ENCODE results near the gene ALKBH4.
"Not testable (repeated sequence)": the region's sequence is repeated elsewhere in the genome, so short reads cannot be mapped to it uniquely, and the experiment has no call there.

The ALKBH4 gene

GRCh38 chr7:102455596-102455995 lies 9.1 kb downstream of the ALKBH4 start:
- no peak for DNase-seq (ENCODE audit: low read depth)

DNA sequence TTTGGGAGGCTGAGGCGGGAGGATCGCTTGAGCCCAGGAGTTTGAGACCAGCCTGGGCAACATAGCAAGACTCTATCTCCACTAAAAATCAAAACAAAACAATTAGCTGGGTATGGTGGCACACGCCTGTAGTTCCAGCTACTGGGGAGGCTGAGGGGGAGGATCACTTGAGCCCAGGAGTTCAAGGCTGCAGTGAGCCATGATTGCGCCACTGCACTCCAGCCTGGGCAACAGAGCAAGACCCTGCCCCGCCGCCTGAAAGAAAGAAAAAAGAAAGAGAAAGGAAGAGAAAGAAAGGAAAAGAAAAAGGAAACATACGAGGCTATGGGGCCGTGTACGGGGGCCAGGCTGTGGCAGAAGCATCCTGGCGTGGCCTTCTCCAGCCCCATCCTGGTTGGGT lies 9.7 kb downstream of the ALKBH4 start:
- DNase-seq (ENCODE audit: low read depth): not testable (repeated sequence)

DNA sequence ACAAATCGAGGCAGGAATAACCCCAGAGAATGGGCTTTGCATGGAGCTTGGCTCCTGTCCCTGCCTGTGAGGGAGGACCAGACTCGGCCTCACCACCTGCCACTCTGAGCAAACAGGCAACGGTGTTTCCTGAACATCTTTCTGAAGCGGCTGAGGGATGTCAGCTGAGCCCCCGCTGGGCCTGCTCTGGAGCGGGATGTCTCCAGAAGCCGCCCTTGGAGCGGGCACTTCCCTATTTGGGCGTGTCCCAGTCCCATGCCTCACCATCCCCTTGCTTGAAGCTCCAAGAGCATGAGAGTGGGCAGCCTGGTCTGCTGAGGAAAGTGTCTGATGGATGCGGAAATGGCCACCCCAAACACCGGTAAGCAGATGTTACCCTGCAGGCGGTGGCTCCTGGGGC lies 10.2 kb downstream of the ALKBH4 start:
- DNase-seq (ENCODE audit: low read depth): no peak

DNA sequence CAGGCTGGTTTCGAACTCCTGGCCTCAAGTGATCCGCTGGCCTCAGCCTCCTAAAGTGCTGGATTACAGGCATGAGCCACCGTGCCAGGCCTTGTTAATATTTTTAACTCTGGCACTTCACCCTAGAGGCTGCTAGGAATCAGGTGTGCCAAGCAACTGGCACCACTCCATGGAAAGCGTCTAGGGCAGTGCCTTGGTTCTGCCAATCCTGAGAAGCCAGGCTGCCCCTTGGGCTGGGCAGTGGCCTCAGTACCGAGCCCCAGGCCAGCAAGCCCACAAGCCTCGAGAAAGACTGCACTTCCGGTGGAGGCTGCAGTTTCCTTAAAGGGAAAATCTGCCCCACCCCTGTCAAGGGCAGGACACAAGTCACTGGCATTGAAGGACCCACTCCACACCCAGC lies 11.3 kb downstream of the ALKBH4 start:
- no peak for DNase-seq (ENCODE audit: low read depth)

- DNase-seq (ENCODE audit: low read depth): no peak
Measured at GRCh38 chr7:102452451-102452850, 12.2 kb downstream of the ALKBH4 start.

GRCh38 chr7:102451371-102452054 lies 13.2 kb downstream of the ALKBH4 start:
- DNase-seq (ENCODE audit: low read depth): peak; percentile 61

DNA sequence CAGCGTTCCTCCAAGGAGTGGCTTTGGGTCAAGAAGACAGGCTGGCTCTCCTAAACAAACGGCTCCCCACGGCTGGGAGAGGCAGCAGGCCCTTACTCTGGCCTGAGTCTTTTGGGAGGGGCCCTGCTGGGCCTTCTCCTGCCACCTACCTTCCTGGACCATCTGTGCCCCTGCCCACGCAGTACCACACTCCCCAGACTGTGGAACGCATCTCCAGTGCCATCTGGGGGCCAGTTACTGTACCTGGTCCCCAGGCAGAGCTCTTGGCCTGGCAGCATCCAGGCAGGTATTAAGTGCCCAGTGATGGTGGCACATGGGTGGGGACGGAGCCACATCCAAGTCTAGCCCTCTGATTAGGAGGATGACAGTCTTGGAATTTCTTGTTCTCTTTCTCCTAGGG lies 14.4 kb downstream of the ALKBH4 start:
- peak; percentile 26 for DNase-seq (ENCODE audit: low read depth)

DNA sequence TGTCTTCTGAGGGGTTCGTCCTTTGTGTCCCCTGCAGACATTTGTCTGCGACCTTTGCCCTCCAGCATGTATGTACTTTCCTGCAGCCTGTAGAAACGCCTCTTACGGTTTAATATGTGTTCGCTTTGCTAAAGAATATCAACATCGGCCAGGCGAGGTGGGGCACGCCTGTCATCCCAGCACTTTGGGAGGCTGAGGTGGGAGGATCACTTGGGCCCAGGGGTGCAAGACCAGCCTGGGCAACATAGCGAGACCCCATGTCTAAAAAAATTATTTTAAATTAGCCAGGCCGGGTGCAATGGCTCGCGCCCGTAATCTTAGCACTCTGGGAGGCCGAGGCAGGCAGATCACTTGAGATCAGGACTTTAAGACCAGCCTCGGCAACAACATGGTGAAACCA lies 15.5 kb downstream of the ALKBH4 start:
- no peak for DNase-seq (ENCODE audit: low read depth)

- DNase-seq (ENCODE audit: low read depth): no peak
Measured at GRCh38 chr7:102447311-102447710, 17.4 kb downstream of the ALKBH4 start.

DNA sequence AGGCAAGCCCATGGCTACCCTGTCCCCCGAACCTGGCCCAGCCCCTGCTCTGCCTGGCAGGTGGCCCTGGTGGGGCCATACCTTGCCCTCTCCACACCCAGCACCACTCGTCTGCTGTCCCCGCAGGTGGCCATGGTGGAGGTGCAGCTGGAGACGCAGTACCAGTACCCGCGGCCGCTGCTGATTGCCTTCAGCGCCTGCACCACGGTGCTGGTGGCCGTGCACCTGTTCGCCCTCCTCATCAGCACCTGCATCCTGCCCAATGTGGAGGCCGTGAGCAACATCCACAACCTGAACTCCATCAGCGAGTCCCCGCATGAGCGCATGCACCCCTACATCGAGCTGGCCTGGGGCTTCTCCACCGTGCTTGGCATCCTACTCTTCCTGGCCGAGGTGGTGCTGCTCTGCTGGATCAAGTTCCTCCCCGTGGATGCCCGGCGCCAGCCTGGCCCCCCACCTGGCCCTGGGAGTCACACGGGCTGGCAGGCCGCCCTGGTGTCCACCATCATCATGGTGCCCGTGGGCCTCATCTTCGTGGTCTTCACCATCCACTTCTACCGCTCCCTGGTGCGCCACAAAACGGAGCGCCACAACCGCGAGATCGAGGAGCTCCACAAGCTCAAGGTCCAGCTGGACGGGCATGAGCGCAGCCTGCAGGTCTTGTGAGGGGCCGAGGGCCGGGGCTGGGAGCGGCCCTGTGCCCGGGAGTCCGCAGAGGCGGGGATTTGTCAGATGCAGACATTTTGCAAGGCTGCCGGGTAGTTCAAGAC lies 18.1 kb downstream of the ALKBH4 start:
- no peak for DNase-seq (ENCODE audit: low read depth)

GRCh38 chr7:102445674-102446071 lies 19.0 kb downstream of the ALKBH4 start:
- DNase-seq (ENCODE audit: low read depth): no peak

DNA sequence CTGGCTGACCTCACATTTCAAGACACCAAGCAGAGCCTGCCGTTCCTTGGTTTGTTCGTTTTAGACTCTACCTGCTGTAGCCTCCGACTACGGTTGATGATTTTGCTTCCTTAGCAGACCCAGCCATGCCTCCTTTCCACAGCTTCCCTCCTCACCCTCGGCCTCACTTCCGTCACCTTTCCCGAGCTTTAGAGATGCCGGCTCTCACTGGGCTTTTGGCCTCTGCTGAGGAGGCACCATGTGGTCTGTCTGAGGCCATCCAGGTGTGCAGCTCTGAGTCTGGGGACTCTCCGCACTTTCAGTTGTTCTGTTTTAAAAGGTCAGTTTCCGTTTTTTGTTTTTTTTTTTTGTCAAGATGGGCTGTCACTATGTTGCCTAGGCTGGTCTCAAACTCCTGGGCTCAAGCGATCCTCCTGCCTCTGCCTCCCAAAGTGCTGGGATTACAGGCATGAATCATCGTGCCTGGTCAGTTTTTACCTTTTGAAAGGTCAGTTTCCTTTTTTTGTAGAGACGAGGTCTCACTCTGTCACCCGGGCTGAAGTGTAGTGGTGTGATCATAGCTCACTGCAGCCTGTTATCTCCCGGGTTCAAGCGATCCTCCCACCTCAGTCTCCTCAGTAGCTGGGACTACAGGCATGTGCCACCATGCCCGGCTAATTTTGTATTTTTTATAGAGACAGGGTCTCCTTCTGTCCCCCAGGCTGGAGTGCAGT lies 19.5 kb downstream of the ALKBH4 start:
- no peak for DNase-seq (ENCODE audit: low read depth)

DNA sequence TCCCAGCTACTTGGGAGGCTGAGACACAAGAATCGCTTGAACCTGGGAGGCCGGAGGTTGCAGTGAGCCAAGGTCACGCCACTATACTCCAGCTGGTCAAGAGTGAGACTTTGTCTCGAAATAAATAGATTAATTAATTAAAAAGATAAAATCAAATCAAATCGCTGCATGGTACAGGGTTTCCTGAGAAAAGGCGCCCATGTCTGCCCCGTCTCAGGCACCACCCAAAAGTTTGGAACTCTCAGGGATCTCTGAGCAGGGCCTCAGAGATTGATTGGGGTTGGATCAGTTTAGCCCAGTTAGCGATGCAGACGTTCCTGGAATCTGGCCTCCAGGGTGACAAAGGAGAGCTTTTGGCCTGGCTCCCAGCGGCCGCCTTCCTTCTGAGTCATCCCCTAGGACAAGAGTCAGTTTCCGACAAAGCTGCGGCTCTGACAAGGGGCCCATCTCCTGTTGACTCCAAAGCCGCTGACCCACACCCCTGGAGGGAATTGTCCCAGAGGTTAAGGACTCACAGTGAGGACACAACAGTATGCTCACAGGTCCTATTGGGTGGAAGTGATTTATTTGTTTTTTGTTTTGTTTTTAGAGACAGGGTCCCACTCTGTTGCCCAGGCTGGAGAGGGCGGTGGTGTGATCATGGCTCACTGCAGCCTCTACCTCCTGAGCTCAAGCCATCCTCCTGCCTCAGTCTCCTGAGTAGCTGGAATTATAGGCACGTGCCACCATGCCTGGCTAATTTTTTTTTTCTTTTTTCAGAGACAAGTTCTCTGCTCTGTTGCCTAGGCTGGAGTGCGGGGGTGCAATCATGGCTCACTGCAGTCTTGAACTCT lies 24.5 kb downstream of the ALKBH4 start:
- peak; percentile 94 for DNase-seq (ENCODE audit: low read depth)

DNA sequence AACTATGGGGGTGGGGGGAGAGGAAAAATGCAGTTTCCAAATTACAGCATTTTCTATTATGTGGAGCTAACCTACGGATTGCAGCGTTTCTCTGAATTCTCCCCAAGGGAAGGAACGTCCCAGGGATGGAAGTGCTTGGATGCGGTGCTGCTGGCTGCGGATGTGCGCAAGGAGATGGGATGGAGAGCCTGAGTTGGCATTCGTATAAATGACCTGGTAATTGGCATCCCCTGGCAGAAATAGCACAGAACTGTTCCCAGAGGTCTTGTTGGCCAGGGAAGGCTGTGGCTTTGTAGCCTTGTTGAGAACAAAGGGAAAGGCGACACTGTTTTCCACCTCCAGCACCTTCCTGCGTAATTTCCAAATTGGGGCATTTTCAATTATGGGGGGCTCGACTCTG lies 28.5 kb downstream of the ALKBH4 start:
- DNase-seq (ENCODE audit: low read depth): no peak

GRCh38 chr7:102434039-102434486 lies 30.6 kb downstream of the ALKBH4 start:
- no peak for DNase-seq (ENCODE audit: low read depth)

DNA sequence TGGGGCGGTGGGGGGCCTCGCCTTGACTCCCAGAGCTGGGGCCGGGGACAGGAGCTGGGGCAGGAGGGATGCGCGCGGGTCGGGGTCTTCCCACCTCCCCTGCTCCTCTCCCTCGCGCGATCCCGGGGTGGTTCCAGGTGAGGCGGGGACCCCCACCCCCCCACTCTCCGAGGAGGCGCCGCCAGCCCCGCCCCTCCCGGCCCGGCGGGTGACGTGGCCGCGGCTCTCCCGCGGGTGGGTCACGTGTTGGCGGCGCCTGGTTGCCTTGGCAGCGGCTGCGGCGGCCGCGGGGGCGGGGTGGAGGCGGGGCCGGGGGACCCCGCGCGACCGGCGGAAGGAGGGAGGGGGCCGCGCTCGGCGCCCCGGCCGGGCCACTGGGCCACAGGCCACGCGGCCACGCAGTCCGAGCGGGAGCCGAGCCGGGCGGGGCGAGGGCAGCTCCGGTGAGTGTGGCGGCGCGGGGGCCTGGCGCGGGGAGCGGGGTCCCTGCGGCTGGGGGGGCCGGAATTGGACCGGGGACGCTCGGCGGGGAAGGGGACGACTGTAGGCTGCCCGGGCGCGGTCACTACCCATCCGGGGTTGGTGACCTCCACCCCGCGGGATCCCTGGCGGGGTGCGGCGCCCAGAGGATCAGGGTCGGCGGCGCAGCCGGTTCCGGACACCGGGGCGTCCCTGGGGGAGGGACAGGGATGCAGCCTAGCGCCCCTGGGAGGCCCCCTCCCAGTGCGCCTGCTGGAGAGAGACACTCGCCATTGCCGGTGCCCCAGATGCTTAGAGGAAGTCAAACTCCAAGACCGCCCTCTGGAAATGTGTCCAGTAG lies 31.2 kb downstream of the ALKBH4 start, which contains the start of gene ORAI2:
Gene ORAI2 (plus strand): TSS at position 357 of the 820 bp plus-strand sequence. CDS start 5,382 bp downstream, outside the sequence.
- peak; percentile 79 for DNase-seq (ENCODE audit: low read depth)

- DNase-seq (ENCODE audit: low read depth): no peak
Measured at GRCh38 chr7:102432442-102433218, 32.0 kb downstream of the ALKBH4 start.

DNA sequence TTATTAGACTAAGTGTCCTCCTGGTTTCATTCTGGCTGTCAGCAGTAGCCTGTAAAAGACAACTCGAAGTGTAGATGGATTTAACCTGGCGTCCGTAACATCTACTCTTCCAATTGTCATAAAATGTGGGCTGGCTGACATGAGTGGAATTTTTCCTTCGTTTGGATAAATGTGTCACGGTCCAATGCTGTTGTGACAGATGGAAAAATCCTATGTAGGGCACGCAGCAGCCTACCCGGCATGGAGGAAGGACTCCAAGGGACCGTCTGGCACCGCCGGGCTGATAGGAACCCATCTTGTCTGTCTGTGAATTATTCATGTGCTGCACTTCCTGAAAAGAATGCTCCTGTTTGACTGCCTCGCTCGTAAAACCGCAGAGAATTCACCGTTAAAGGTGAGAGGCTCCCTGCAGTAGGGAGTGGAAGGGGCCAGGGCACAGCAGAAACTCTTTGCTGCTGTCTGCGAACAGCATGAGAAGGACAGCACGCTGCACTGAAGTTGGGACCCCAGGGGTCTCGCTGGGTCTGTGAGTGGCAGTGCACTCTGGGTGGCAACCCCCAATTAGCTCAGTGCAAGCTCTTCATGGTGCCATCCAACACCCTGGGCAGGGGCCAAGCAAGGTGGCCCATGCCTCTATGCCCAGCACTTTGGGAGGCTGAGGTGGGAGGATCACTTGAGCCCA lies 32.9 kb downstream of the ALKBH4 start:
- DNase-seq (ENCODE audit: low read depth): no peak

- DNase-seq (ENCODE audit: low read depth): no peak
Measured at GRCh38 chr7:102429141-102429899, 35.3 kb downstream of the ALKBH4 start.

Data from ELR (cell line).